Vagina (tissue), 2 donors: Measurements from ENCODE around the gene C5orf52.
"Not testable (repeated sequence)": the region's sequence is repeated elsewhere in the genome, so short reads cannot be mapped to it uniquely, and the experiment has no call there.

Experiments used
- CTCF ChIP-seq, 3 experiments: fragments of 450-650 bp in 2 of 3; fragments of 200-600 bp in 1 of 3; sonication (generic) in 1 of 3; IDR thresholded peaks; one replicate each; pipeline ENCODE4 v1.5.1; 2017 to 2019; ENCODE audit warnings: antibody characterized with exemption in 3 of 3, mild to moderate bottlenecking in 2 of 3, moderate library complexity in 2 of 3
- POLR2A ChIP-seq, 2 donors: fragments of 450-650 bp; IDR thresholded peaks; one replicate each; pipeline ENCODE4 v1.6.1; 2017; ENCODE audit warnings: antibody characterized with exemption in 2 of 2, mild to moderate bottlenecking in 2 of 2, moderate library complexity in 2 of 2

GRCh38 chr5:157726607-157727006 lies 55.3 kb downstream of the C5orf52 start:
- not testable (repeated sequence) for TF ChIP-seq CTCF, POLR2A (IDR thresholded peaks at IDR 0.05)
